Measurements from ENCODE around the gene ARHGAP8. TPM values are rescaled to one million over a fixed set of nuclear protein-coding genes. Genes with fewer than 3 reads are reported as not detected.

Gene ARHGAP8
- total RNA-seq, 1 donor, result not detected

GRCh38 chr22:44707752-44708151 lies 44.6 kb upstream of the ARHGAP8 start:
- no peak overlapping the region for H3K4me3 ChIP-seq (ENCODE audit: low read depth, low read length)
- no peak for DNase-seq (ENCODE audit: low read depth)
- TF ChIP-seq CTCF (IDR thresholded peaks at IDR 0.05; ENCODE audit: insufficient read depth, low read length), result no peak

DNA sequence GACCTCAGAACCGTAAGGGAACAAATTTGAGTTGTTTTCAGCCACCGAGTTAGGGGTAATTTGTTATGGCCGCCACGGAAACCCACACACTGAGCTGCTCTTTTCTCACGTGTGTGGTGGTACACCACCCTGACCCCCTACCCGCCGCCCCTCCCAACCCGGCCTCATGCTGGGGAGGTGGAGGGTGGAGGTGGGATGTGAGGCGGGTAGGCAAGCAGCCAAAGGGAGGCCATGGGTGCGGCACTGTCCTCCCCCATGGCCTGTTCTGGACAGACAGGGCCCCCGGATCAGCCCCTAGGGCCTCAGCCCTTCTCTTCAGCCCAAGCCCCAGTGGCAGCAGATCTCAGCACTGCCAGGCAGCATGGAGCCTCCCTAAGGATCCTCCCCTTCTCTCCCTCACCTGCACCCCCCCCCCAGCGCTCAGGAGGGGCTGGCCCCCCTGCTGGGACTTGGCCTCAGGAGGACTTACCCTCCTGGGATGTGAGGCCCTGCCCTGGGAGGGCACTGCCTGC lies 42.4 kb upstream of the ARHGAP8 start:
- H3K4me3 ChIP-seq (ENCODE audit: low read depth, low read length), result no peak overlapping the region
- TF ChIP-seq CTCF (IDR thresholded peaks at IDR 0.05; ENCODE audit: insufficient read depth, low read length), result no peak
- DNase-seq (ENCODE audit: low read depth), result no peak

- TF ChIP-seq CTCF (IDR thresholded peaks at IDR 0.05; ENCODE audit: insufficient read depth, low read length), result no peak
These were observed 41.7 kb upstream of the ARHGAP8 start for GRCh38 chr22:44710474-44711240.

DNA sequence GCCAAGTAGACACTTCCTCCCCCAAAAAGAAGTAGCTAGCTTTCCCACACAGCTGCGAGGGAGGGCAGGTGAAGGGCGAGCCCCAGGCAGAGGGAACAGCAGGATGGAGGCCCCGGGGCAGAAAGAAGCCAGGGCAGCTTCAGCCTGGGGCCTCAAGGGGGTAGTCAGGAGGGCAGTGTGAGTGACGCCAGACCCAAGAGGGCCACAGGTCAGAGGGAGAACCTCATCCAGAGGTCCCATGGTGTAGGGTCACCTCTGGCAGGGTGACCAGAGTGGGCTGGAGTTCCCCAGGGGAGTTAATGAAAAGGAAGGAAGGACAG lies 41.2 kb upstream of the ARHGAP8 start:
- no peak for TF ChIP-seq CTCF (IDR thresholded peaks at IDR 0.05; ENCODE audit: insufficient read depth, low read length)
- DNase-seq (ENCODE audit: low read depth), result no peak
- no peak overlapping the region for H3K4me3 ChIP-seq (ENCODE audit: low read depth, low read length)

More at GRCh38 chr22:44710474-44711240, 41.7 kb upstream of the ARHGAP8 start:
- no peak overlapping the region for H3K4me3 ChIP-seq (ENCODE audit: low read depth, low read length)
- DNase-seq (ENCODE audit: low read depth), result no peak

GRCh38 chr22:44711690-44712555 lies 40.5 kb upstream of the ARHGAP8 start:
- no peak overlapping the region for H3K4me3 ChIP-seq (ENCODE audit: low read depth, low read length)
- no peak for DNase-seq (ENCODE audit: low read depth)
- TF ChIP-seq CTCF (IDR thresholded peaks at IDR 0.05; ENCODE audit: insufficient read depth, low read length), result no peak

DNA sequence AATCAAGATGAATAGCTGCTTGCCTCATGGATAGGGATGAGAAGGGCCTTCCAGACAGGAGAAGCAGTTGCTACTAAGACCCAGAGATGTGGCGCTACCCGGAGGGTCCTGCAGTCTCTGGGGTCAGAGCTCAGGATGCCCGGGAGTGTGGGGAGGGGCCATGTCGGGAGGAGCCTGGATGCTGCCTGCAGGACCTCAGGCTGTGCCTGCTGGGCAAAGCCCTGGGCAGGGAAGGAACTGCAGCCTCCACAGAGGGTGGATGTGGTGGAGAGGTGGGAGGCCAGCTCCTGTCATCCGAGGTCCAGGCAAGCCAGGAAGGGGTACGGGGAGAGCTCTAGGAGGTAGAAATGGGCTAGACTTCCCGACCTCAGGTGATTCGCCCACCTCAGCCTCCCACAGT lies 39.4 kb upstream of the ARHGAP8 start:
- TF ChIP-seq CTCF (IDR thresholded peaks at IDR 0.05; ENCODE audit: insufficient read depth, low read length), result no peak
- DNase-seq (ENCODE audit: low read depth), result no peak
- no peak overlapping the region for H3K4me3 ChIP-seq (ENCODE audit: low read depth, low read length)

Data from fibroblast of the aortic adventitia (primary cell).